Hepatic stellate cell (primary cell): ENCODE measurements around the gene MYO5B.

Source experiments
- DNase-seq: peaks from one replicate; pipeline ENCODE4 v3.0.0; 2011; ENCODE audit warnings: low spot score

Gene MYO5B

GRCh38 chr18:50144540-50144939 lies 50.4 kb downstream of the MYO5B start:
- no peak for DNase-seq

DNA sequence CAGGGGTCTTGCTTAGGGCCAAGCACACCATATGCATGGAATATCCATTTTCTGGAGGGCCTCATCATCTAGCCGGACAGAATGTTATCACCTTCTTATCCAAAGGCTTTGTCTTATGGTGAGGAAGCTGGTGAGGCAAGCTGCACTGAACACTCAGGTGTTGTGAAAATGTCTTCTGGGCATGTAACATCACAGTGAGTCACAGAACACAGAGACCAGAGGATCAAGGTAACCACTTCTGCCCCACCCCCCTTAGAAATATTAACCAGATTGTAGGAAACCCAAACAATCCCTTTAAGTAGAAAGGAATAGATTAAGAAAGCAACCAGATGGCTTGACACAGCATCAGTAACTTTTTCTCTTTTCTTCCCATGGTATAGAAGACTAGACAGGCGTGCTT lies 51.1 kb downstream of the MYO5B start:
- no peak for DNase-seq

GRCh38 chr18:50143294-50143693 lies 51.7 kb downstream of the MYO5B start:
- no peak for DNase-seq

- no peak for DNase-seq
Observed at GRCh38 chr18:50142441-50143120, 52.4 kb downstream of the MYO5B start.

- DNase-seq = no peak
Observed at GRCh38 chr18:50138181-50139064, 56.5 kb downstream of the MYO5B start.

DNA sequence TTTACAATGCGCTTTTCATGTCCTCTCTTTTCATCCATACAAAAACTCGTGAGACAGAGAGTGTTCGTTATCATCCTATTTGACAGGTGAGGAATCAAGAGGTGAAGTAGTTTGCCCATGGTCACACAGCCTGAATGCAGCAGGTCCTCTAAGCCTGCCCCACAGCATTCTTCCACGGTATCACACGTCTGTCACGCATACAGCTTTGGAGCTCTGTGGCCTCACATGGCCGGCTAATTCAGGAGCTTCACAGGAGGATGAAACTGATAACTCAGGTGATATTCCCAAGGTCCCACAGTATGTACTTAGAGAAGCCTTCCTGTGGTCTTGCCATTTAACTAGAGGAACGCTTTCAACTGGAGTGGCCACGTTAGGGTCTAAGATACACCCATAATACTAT lies 59.0 kb downstream of the MYO5B start:
- no peak for DNase-seq

DNA sequence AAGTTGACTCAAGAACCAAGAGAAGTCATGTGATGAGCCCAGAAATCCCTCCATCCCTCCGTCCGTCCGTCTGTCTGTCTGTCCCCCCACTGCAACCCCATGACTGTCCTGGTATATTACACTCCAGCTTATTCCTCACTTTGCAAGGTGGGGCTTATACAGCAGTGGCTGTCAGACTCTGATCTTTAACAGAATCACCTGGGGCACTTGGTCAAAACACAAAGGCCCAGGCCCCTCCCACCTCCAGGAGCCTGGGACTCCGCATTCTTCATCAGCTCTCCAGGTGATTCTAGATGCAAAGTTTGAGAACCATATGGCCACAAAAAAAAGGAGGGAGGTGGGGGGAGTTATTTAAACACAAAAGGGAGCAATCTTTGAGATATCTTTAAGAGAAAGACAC lies 61.4 kb downstream of the MYO5B start:
- DNase-seq = no peak

GRCh38 chr18:50131591-50131990 lies 63.4 kb downstream of the MYO5B start:
- no peak for DNase-seq

DNA sequence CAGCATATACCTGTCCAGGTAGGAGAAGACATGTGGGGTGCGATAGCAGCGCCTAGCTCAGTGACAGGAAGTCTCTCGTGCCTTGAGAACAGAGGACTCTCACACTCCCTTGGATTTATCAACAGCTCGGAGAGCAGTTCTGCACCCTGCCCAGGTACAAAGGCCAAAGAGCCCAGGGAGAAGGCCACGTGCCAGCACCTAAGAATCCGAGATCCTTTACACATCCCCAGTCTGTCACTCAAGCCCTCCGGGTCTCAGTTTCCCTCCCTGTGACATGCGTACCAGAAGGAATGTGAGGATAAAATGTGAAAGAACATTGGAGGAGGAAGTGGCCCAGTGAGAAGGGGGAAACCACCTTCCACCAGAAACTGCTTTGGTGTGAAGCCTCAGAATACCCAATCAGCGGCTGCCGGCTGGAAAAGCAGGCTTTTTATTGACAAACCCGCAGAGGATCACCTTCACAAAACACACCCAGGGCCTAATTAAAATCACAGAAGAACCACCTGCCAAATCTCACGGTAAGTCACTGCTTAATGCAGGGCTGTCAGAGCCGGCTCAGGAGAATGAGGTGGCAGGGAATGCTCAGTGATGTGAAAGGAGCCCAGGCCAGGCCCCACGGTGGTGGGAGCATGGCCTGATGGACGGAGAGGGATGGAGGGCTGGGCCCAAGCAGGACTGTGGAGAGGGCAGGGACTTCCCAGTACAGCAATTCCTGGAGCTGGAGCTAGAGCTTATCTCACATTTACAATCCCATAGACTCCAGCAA lies 66.3 kb downstream of the MYO5B start:
- no peak for DNase-seq

DNA sequence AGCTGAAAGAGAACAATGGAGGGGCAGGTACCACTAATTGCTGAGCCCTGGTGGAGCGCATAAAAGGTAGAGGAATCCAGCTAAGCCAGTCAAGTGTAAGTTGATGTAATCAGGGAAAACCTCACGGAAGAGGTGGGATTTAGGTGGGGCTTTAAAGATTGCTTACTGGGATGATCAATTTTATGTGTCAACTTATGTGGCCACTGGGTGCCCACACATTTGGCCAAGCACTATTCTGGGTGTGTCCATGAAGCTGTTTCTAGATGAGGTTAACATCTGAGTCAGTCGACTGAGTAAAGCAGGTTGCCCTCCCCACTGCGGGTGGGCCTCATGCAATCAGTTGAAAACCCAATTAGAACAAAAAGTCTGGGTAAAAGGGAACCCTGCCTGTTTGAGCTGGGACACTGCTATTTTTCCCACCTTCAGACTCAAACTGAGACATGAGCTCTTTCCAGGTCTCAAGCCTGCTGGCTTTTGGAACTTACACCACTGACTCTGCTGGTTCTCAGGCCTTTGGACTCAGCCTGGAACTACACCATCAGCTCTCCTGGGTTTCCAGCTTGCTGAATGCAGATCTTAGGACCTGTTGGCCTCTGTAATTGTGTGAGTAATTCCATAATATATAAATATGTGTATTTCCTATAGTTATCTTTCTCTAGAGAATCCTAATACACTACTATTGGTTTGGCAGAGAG lies 67.3 kb downstream of the MYO5B start:
- no peak for DNase-seq

DNA sequence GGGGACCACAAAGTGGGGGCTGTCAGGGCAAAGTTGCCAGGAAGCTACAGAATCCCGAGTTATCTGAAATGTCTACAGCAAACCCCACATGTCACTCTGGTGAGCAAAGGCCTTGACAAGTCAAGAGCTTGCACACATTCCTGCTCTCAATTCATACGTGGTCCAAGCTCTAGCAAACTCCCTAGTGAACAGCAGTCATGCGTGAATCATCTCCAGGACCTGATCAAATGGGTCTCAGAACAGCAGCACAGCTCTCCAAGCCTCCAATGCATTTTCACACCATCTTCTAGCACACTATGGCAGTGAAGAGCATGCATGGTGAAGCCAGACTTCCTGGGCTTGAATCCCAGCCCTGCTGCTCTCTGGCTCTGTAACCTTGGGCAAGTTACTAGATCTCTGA lies 68.5 kb downstream of the MYO5B start:
- no peak for DNase-seq

GRCh38 chr18:50125456-50125855 lies 69.5 kb downstream of the MYO5B start:
- DNase-seq = no peak

DNA sequence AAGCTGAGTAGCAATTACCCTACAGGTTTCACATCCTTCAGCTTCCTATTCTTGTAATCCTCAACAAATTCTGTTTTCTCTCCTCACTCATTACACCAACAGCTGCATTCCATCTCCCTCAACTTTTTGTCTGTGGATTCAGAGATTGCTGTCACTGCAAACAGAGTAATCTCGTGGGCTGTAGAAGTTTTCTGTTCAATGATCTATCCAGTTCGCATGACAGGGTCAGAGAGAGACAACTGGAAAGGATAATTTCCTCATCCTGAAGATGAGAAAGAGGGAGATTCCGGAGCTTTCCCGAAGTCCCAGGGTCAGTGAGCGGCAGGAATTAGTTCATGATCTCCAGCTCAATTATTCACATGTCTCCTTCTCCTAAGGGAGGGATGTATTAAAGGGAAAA lies 75.7 kb downstream of the MYO5B start:
- no peak for DNase-seq

DNA sequence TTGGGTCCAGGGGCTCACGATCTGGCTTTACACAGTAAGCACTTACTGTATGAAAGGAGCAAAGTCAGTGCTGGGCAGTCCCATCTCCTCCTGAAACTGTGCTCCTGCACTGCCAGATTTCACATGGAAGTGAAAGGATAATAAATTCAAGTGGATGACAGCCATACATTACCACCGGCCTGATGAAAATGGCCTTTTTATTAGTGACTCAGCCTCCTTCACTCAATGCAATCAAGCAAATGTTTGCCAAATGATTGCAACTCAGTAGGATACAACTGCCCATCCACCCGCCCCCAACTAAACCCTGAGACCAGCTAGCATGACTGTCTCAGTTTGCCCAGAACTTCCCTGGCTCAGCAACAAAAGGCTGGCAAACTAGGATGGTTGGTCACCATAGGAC lies 77.1 kb downstream of the MYO5B start:
- DNase-seq = no peak

DNA sequence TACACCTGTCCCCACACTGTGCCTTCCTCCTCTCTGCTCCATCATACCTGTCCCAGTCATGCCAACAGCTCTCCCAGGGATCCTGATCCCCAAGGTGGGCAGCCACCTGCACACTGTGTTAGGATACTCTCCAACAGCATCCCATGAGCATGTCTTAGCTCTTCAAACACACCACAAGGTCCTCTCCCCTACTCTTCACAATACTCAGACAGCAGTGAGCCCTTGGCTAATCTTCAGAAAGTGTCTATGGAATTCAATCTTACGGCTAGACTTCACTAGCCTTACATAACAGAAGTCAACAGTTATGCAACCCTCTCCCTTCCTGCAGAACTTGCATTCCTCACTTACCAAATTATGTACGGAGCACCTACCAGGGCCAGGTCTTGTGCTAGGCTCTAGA lies 79.9 kb downstream of the MYO5B start:
- no peak for DNase-seq

DNA sequence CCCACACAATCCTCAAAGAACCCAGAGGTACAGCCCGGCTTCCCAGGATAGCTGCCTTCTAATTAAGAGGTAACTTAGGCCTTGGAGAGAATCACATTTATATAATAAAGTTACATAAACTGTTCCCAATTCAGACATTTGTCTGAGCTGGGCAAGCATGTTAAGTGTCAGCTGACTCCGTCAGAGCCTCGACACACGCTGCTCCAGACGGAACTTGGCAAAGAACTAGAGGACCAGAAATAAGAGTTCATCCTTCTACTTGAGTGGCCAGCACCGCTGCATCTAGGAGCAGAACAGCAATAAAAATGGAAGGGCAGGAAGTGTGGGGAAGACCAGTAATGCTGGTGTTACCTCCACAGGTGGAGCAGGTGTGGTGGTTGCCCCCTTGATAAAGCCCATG lies 80.5 kb downstream of the MYO5B start:
- no peak for DNase-seq

DNA sequence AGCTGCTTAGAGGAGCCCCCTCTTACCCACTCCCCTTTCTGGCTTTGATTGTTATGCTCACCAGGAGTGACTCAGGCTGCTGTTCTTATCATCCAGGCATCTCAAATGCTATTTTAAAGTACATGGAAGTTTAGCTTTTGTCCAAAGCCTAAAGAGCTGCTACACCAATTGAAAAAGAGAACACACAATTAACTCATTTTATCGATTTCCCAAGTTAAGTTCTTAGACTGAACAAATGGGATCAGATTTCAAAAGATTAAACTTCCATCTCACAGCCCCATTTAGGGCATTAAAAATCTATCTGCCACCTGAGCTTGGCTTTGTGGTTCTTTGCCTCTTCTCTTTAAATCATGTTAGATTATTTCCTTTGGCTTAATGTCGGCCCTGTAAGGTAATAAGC lies 81.2 kb downstream of the MYO5B start:
- DNase-seq = no peak

GRCh38 chr18:50111398-50111797 lies 83.5 kb downstream of the MYO5B start:
- no peak for DNase-seq

- DNase-seq = no peak
Observed at GRCh38 chr18:50107468-50107977, 87.4 kb downstream of the MYO5B start.

- DNase-seq = no peak
Observed at GRCh38 chr18:50105027-50105426, 89.9 kb downstream of the MYO5B start.

GRCh38 chr18:50104421-50104820 lies 90.5 kb downstream of the MYO5B start:
- DNase-seq = no peak
